ENCODE measurements around the gene WWOX. TPM values are rescaled to one million over a fixed set of nuclear protein-coding genes. Genes with fewer than 3 reads are reported as not detected.

Gene WWOX
- total and polyA plus RNA-seq, 2 of the 8 experiments (the other 6 are each of a cell fraction or from before 2014, with no cell fraction given) = 5.4 to 16.7 TPM

GRCh38 chr16:78431004-78431670, 331.7 kb downstream of the WWOX start:
- H4K8ac ChIP-seq (ENCODE audit: extremely low read depth, insufficient read depth, low read length) = no peak overlapping the region
- TF ChIP-seq TAF7 (optimal IDR thresholded peaks at IDR 0.05; ENCODE audit: borderline replicate concordance, low read depth, low read length) (no peak), CBX5 (IDR thresholded peaks at IDR 0.05; ENCODE audit: low read depth, low read length) (no peak), CHD1 (IDR thresholded peaks at IDR 0.05; ENCODE audit: low read depth, low read length) (no peak), KDM1A (IDR thresholded peaks at IDR 0.05; ENCODE audit: borderline replicate concordance, low read length) (no peak), JUND (IDR thresholded peaks at IDR 0.05; ENCODE audit: low read length) (no peak), CTCF (IDR thresholded peaks at IDR 0.05; ENCODE audit: control extremely low read depth in 1 of 3, insufficient read depth in 1 of 3, low read depth in 1 of 3, low read length in 3 of 3) (no peak), KDM5A (IDR thresholded peaks at IDR 0.05; ENCODE audit: low read length) (no peak), RAD21 (IDR thresholded peaks at IDR 0.05 in 1 of 2, conservative IDR thresholded peaks at IDR 0.05 in 1 of 2; ENCODE audit: low read depth in 2 of 2, low read length in 2 of 2) (no peak), TEAD4 (IDR thresholded peaks at IDR 0.05; ENCODE audit: low read depth, low read length) (no peak), YY1 (IDR thresholded peaks at IDR 0.05; ENCODE audit: low read depth, low read length) (no peak), BACH1 (IDR thresholded peaks at IDR 0.05; ENCODE audit: low read length) (no peak)

More at GRCh38 chr16:78431004-78431670, 331.7 kb downstream of the WWOX start:
- Histone ChIP-seq H3K18ac (ENCODE audit: extremely low read depth, low read length) (no peak overlapping the region), H3K36me3 (ENCODE audit: control insufficient read depth in 2 of 4, insufficient read depth in 4 of 4, low read length in 3 of 4) (no peaks in the 10 kb centered on the region), H3K23me2 (ENCODE audit: low read depth, low read length) (no peaks in the 10 kb centered on the region), H2BK20ac (ENCODE audit: low read length) (no peak overlapping the region), H2AFZ (ENCODE audit: low read length) (no peak overlapping the region), H3K14ac (ENCODE audit: insufficient read length) (no peak overlapping the region), H2BK12ac (ENCODE audit: low read depth, low read length) (no peak overlapping the region), H3K79me2 (ENCODE audit: control insufficient read depth in 1 of 2, insufficient read depth in 2 of 2, low read length in 2 of 2) (no peaks in the 10 kb centered on the region), H3K4ac (replicated peaks; ENCODE audit: insufficient read length, low read depth, low read length) (no peak overlapping the region), H3K56ac (replicated peaks; ENCODE audit: insufficient read length, low read depth, low read length) (no peak overlapping the region), H4K5ac (ENCODE audit: insufficient read length, low read depth, low read length) (no peak overlapping the region), H2BK15ac (ENCODE audit: low read length) (no peak overlapping the region), H4K91ac (replicated peaks; ENCODE audit: insufficient read length, low read length) (no peak overlapping the region), H3K4me2 (ENCODE audit: insufficient read depth in 1 of 2, low read depth in 2 of 2, low read length in 2 of 2) (no peak overlapping the region), H4K20me1 (replicated peaks in 1 of 2; ENCODE audit: control insufficient read depth in 1 of 2, insufficient read depth in 2 of 2, low read length in 2 of 2) (no peaks in the 10 kb centered on the region), H3K27ac (ENCODE audit: low read depth, low read length) (no peak overlapping the region), H2BK120ac (replicated peaks; ENCODE audit: low read depth, low read length) (no peak overlapping the region), H3K4me1 (replicated peaks in 1 of 4; ENCODE audit: control insufficient read depth in 3 of 4, insufficient read depth in 4 of 4, low read length in 3 of 4) (no peaks in the 10 kb centered on the region), H3K23ac (ENCODE audit: insufficient read length) (no peak overlapping the region), H3K9me3 (ENCODE audit: insufficient read depth in 2 of 2, low read depth in 1 of 2, low read length in 1 of 2) (no peaks in the 10 kb centered on the region), H2AK5ac (ENCODE audit: low read depth, low read length) (no peak overlapping the region), H3K9ac (replicated peaks in 1 of 4; ENCODE audit: extremely low read depth in 1 of 4, low read depth in 3 of 4, low read length in 3 of 4) (no peak overlapping the region), H3K27me3 (replicated peaks in 1 of 4; ENCODE audit: control insufficient read depth in 3 of 4, extremely low read depth in 1 of 4, insufficient read depth in 3 of 4, low read length in 3 of 4) (no peaks in the 10 kb centered on the region), H2BK5ac (ENCODE audit: low read depth, low read length) (no peak overlapping the region), H3K79me1 (ENCODE audit: low read depth, low read length) (no peaks in the 10 kb centered on the region), H3K4me3 (ENCODE audit: extremely low read depth in 1 of 4, insufficient read depth in 2 of 4, low read depth in 3 of 4, low read length in 4 of 4) (no peak overlapping the region)
- ChIA-PET CTCF (ENCODE audit: partially characterized antibody) (no interaction called here), POLR2A (ENCODE audit: partially characterized antibody) (no interaction called here)
- DNase-seq (ENCODE audit: low read depth in 1 of 2, low spot score in 2 of 2) = no peak
- no peak for FAIRE-seq
- 92% methylated on average over 6 of the region's 6 CpGs; no CpG with 5 or more reads in 1 of the 2 experiments for WGBS, 2 experiments (ENCODE audit: extremely low coverage in 1 of 2, insufficient coverage in 1 of 2, insufficient read length in 1 of 2, insufficient replicate concordance in 2 of 2, low coverage in 1 of 2, low lambda C conversion rate in 2 of 2, missing lambda C conversion rate in 1 of 2)

All from H1 (cell line).